HFFc6 (cell line): Measurements from ENCODE around the gene GPR18. TPM values are rescaled to one million over a fixed set of nuclear protein-coding genes. Genes with fewer than 3 reads are reported as not detected.
"Not testable (repeated sequence)": the region's sequence is repeated elsewhere in the genome, so short reads cannot be mapped to it uniquely, and the experiment has no call there.

ENCODE experiments used
- DNase-seq: peaks from one replicate; pipeline ENCODE4 v3.0.0-alpha.2; 2018
- H3K27ac Mint-ChIP-seq: 2 replicates; pipeline ENCODE4 v1.8.0; 2020; ENCODE audit warnings: mild to moderate bottlenecking, mixed read lengths
- H3K27me3 Mint-ChIP-seq: 2 replicates; pipeline ENCODE4 v1.8.0; 2021; ENCODE audit warnings: mild to moderate bottlenecking, moderate library complexity, mixed read lengths; ENCODE audit not compliant: insufficient read depth
- H3K36me3 Mint-ChIP-seq: 2 replicates; pipeline ENCODE4 v1.8.0; 2021; ENCODE audit warnings: low read depth, mixed read lengths
- H3K4me1 Mint-ChIP-seq: 2 replicates; pipeline ENCODE4 v1.8.0; 2020; ENCODE audit warnings: low read depth, mixed read lengths
- H3K4me3 Mint-ChIP-seq: 2 replicates; pipeline ENCODE4 v1.8.0; 2020; ENCODE audit warnings: mild to moderate bottlenecking, moderate library complexity, mixed read lengths
- H3K9me3 Mint-ChIP-seq: 2 replicates; pipeline ENCODE4 v1.8.0; 2020; ENCODE audit warnings: mild to moderate bottlenecking, mixed read lengths
- CTCF ChIP-seq: fragments of 200-600 bp; sonication (generic); IDR thresholded peaks from 2 replicates; pipeline ENCODE4 v1.5.0; 2021; ENCODE audit warnings: antibody characterized with exemption, mild to moderate bottlenecking
- total RNA-seq, 6 experiments: library from RNA; stranded (reverse); fragmentation: NEBNext Ultra II Directional; extraction: Animal tissue kit (Norgen Biotek cat#: 25700); gene quantifications; 2 replicates in 1 of 6; 3 replicates in 5 of 6; pipeline ENCODE4 v1.2.3, GENCODE V29; 2021

Gene GPR18
- total RNA-seq, 6 experiments from 2014 or later, result not detected

- peaks cover 3% of the 10 kb centered on the region for H3K27me3 Mint-ChIP-seq
- peaks cover 15% of the 10 kb centered on the region for H3K4me1 Mint-ChIP-seq
- no peak overlapping the region for H3K4me3 Mint-ChIP-seq
- peaks cover 14% of the 10 kb centered on the region for H3K36me3 Mint-ChIP-seq
- TF ChIP-seq CTCF, result no peak
- DNase-seq, result no peak
- no peak overlapping the region for H3K27ac Mint-ChIP-seq
- no peaks in the 10 kb centered on the region for H3K9me3 Mint-ChIP-seq
These were observed 2.9 kb downstream of the GPR18 start for GRCh38 chr13:99255271-99255670.

- DNase-seq, result no peak
- H3K27ac Mint-ChIP-seq, result no peak overlapping the region
- no peak for TF ChIP-seq CTCF
- H3K4me1 Mint-ChIP-seq, result peaks cover 13% of the 10 kb centered on the region
- H3K36me3 Mint-ChIP-seq, result peaks cover 13% of the 10 kb centered on the region
- no peak overlapping the region for H3K4me3 Mint-ChIP-seq
- H3K9me3 Mint-ChIP-seq, result no peaks in the 10 kb centered on the region
- H3K27me3 Mint-ChIP-seq, result no peaks in the 10 kb centered on the region; the same call in none of the 2 replicates
These were observed 3.3 kb downstream of the GPR18 start for GRCh38 chr13:99254830-99255229.

- Mint-ChIP-seq H3K27me3 (no peaks in the 10 kb centered on the region; the same call in 1 of the 2 replicates), H3K4me3 (no peak overlapping the region), H3K9me3 (no peaks in the 10 kb centered on the region), H3K27ac (no peak overlapping the region), H3K36me3 (peaks cover 21% of the 10 kb centered on the region), H3K4me1 (peaks cover 15% of the 10 kb centered on the region)
- DNase-seq, result no peak
- no peak for TF ChIP-seq CTCF
These were observed 6.3 kb downstream of the GPR18 start for GRCh38 chr13:99251921-99252320.

GRCh38 chr13:99250982-99251825 lies 7.0 kb downstream of the GPR18 start:
- TF ChIP-seq CTCF, result no peak
- no peak overlapping the region for H3K4me3 Mint-ChIP-seq
- no peak for DNase-seq
- H3K4me1 Mint-ChIP-seq, result peaks cover 11% of the 10 kb centered on the region
- H3K9me3 Mint-ChIP-seq, result no peaks in the 10 kb centered on the region
- peaks cover 21% of the 10 kb centered on the region for H3K36me3 Mint-ChIP-seq
- H3K27ac Mint-ChIP-seq, result no peak overlapping the region
- H3K27me3 Mint-ChIP-seq, result no peaks in the 10 kb centered on the region; the same call in 1 of the 2 replicates

GRCh38 chr13:99249606-99250005 lies 8.6 kb downstream of the GPR18 start:
- Mint-ChIP-seq H3K4me1 (peaks cover 15% of the 10 kb centered on the region), H3K36me3 (peaks cover 13% of the 10 kb centered on the region)
- DNase-seq, H3K9me3 Mint-ChIP-seq, H3K27me3 Mint-ChIP-seq, H3K27ac Mint-ChIP-seq, H3K4me3 Mint-ChIP-seq: not testable (repeated sequence)

GRCh38 chr13:99249178-99249577 lies 9.0 kb downstream of the GPR18 start:
- Mint-ChIP-seq H3K4me1 (peaks cover 15% of the 10 kb centered on the region), H3K36me3 (peaks cover 12% of the 10 kb centered on the region)
- not testable (repeated sequence) for H3K27ac Mint-ChIP-seq, H3K9me3 Mint-ChIP-seq, H3K27me3 Mint-ChIP-seq, H3K4me3 Mint-ChIP-seq, DNase-seq
